NT2/D1 (cell line): ENCODE results near the gene PAQR9.

Experiments used
- SUZ12 ChIP-seq: IDR thresholded peaks from 2 replicates; pipeline ENCODE4 v1.6.1; 2011; ENCODE audit not compliant: insufficient read length, insufficient read depth; ENCODE audit errors: extremely low read depth
- YY1 ChIP-seq: IDR thresholded peaks from 2 replicates; pipeline ENCODE4 v1.6.1; 2011; ENCODE audit not compliant: insufficient read length, insufficient read depth

GRCh38 chr3:142971431-142971830, 8.0 kb upstream of the PAQR9 start:
- no peak for TF ChIP-seq YY1
- TF ChIP-seq SUZ12: no peak
